ENCODE data around the gene CAMK2B. TPM values are rescaled to one million over a fixed set of nuclear protein-coding genes. Genes with fewer than 3 reads are reported as not detected.
"Not testable (repeated sequence)": the region's sequence is repeated elsewhere in the genome, so short reads cannot be mapped to it uniquely, and the experiment has no call there.

CAMK2B gene
- total RNA-seq, 2 donors from 2014 or later = 0.42 to 0.80 TPM

- TF ChIP-seq CTCF (IDR thresholded peaks at IDR 0.05) = no peak
- Histone ChIP-seq H3K9me3 (no peaks in the 10 kb centered on the region), H3K27ac (no peak overlapping the region)
Observed at GRCh38 chr7:44176486-44176885, 148.9 kb downstream of the CAMK2B start.

GRCh38 chr7:44175730-44176129, 149.7 kb downstream of the CAMK2B start:
- Histone ChIP-seq H3K4me3 (no peak overlapping the region), H3K4me1 (no peaks in the 10 kb centered on the region), H3K9me3 (no peaks in the 10 kb centered on the region), H3K27me3 (no peaks in the 10 kb centered on the region), H3K36me3 (no peaks in the 10 kb centered on the region), H3K27ac (no peak overlapping the region), H3K9ac (ENCODE audit: low read depth in 2 of 2, low read length in 2 of 2) (no peak overlapping the region)
- no peak for TF ChIP-seq CTCF (IDR thresholded peaks at IDR 0.05)
- intact Hi-C loops (cut with DNase I) = no loop called here
- DNase-seq = no peak

More at GRCh38 chr7:44176486-44176885, 148.9 kb downstream of the CAMK2B start:
- Histone ChIP-seq H3K36me3 (no peaks in the 10 kb centered on the region), H3K27me3 (no peaks in the 10 kb centered on the region), H3K4me1 (no peaks in the 10 kb centered on the region), H3K4me3 (no peak overlapping the region), H3K9ac (ENCODE audit: low read depth in 2 of 2, low read length in 2 of 2) (no peak overlapping the region)
- no peak for DNase-seq
- intact Hi-C loops (cut with DNase I) = no loop called here

- H3K9me3 ChIP-seq; H3K4me3 ChIP-seq; H3K9ac ChIP-seq (ENCODE audit: low read depth in 2 of 2, low read length in 2 of 2); H3K36me3 ChIP-seq; DNase-seq; H3K27ac ChIP-seq; H3K27me3 ChIP-seq; H3K4me1 ChIP-seq; intact Hi-C loops (cut with DNase I): not testable (repeated sequence)
Observed at GRCh38 chr7:44174694-44174948, 150.8 kb downstream of the CAMK2B start.

GRCh38 chr7:44173911-44174693, 151.3 kb downstream of the CAMK2B start:
- H3K9me3 ChIP-seq = no peaks in the 10 kb centered on the region
- TF ChIP-seq CTCF (IDR thresholded peaks at IDR 0.05) = no peak
- no peaks in the 10 kb centered on the region for H3K4me1 ChIP-seq
- no peak for DNase-seq
- no peaks in the 10 kb centered on the region for H3K27me3 ChIP-seq
- no peak overlapping the region for H3K4me3 ChIP-seq
- intact Hi-C loops (cut with DNase I) = no loop called here
- H3K36me3 ChIP-seq = no peaks in the 10 kb centered on the region
- no peak overlapping the region for H3K27ac ChIP-seq
- no peak overlapping the region for H3K9ac ChIP-seq (ENCODE audit: low read depth in 2 of 2, low read length in 2 of 2)

GRCh38 chr7:44172803-44173424, 152.5 kb downstream of the CAMK2B start:
- no peak overlapping the region for H3K27ac ChIP-seq
- intact Hi-C loops (cut with DNase I) = no loop called here
- H3K9ac ChIP-seq (ENCODE audit: low read depth in 2 of 2, low read length in 2 of 2) = no peak overlapping the region
- no peak for DNase-seq
- TF ChIP-seq CTCF (IDR thresholded peaks at IDR 0.05) = no peak
- no peaks in the 10 kb centered on the region for H3K27me3 ChIP-seq
- no peak overlapping the region for H3K4me3 ChIP-seq
- no peaks in the 10 kb centered on the region for H3K9me3 ChIP-seq
- no peaks in the 10 kb centered on the region for H3K36me3 ChIP-seq
- H3K4me1 ChIP-seq = no peaks in the 10 kb centered on the region

- intact Hi-C loops (cut with DNase I) = no loop called here
- DNase-seq = no peak
- Histone ChIP-seq H3K27ac (no peak overlapping the region), H3K9ac (ENCODE audit: low read depth in 2 of 2, low read length in 2 of 2) (no peak overlapping the region), H3K27me3 (no peaks in the 10 kb centered on the region), H3K36me3 (no peaks in the 10 kb centered on the region), H3K4me1 (no peaks in the 10 kb centered on the region), H3K4me3 (no peak overlapping the region), H3K9me3 (no peaks in the 10 kb centered on the region)
- no peak for TF ChIP-seq CTCF (IDR thresholded peaks at IDR 0.05)
Observed at GRCh38 chr7:44172352-44172751, 153.0 kb downstream of the CAMK2B start.

GRCh38 chr7:44171901-44172300, 153.5 kb downstream of the CAMK2B start:
- H3K36me3 ChIP-seq; H3K4me3 ChIP-seq; H3K4me1 ChIP-seq; H3K27ac ChIP-seq; H3K27me3 ChIP-seq; DNase-seq; intact Hi-C loops (cut with DNase I); H3K9ac ChIP-seq (ENCODE audit: low read depth in 2 of 2, low read length in 2 of 2); H3K9me3 ChIP-seq: not testable (repeated sequence)
